ENCODE measurements around the gene RPL22L1. TPM values are rescaled to one million over a fixed set of nuclear protein-coding genes. Genes with fewer than 3 reads are reported as not detected.

The RPL22L1 gene
- total RNA-seq, 3 donors from 2014 or later (not counting 1 experiment from before 2014, with no cell fraction given), result 41.9 to 53.8 (median 44.8) TPM

GRCh38 chr3:170909129-170909903, 39.3 kb upstream of the RPL22L1 start:
- H3K9me3 ChIP-seq (ENCODE audit: control insufficient read depth, insufficient read depth, low read length), result peaks cover 13% of the 10 kb centered on the region
- DNase-seq (peak in 1 of 2 donors; percentile 34), ATAC-seq (no peak)
- Mint-ChIP-seq H3K4me1 (peaks cover 23 to 29% of the 10 kb centered on the region in 2 donors), H3K9me3 (no peaks in the 10 kb centered on the region), H3K27me3 (ENCODE audit: low read depth in 2 of 2) (no peaks in the 10 kb centered on the region), H3K4me3 (peak overlapping the region; percentile 69), H3K27ac (peak overlapping the region; percentile 87 to 89), H3K36me3 (no peaks in the 10 kb centered on the region)
- H3K27ac ChIP-seq (ENCODE audit: low read length), result peak overlapping the region; percentile 61
- 89% methylated on average over 12 of the region's 17 CpGs for WGBS (ENCODE audit: insufficient coverage)
- intact Hi-C loops (cut with micrococcal nuclease), result loop anchor here (5.0 kb wide), 2 partner anchors 548 to 552 kb away; partner anchors contain the start of gene SKIL
- TF ChIP-seq CTCF (IDR thresholded peaks at IDR 0.05), result no peak
- H3K36me3 ChIP-seq (ENCODE audit: control insufficient read depth, insufficient read depth, low read length), result no peaks in the 10 kb centered on the region
- peaks cover 14% of the 10 kb centered on the region for H3K4me1 ChIP-seq (ENCODE audit: control insufficient read depth, insufficient read depth, low read length)
- no peak overlapping the region for H3K4me3 ChIP-seq (ENCODE audit: low read length)
- H3K27me3 ChIP-seq (ENCODE audit: control insufficient read depth, insufficient read depth, low read length), result no peaks in the 10 kb centered on the region

GRCh38 chr3:170908235-170909116, 38.5 kb upstream of the RPL22L1 start, which contains the start of gene EIF5A2:
TSS of gene EIF5A2 (minus strand) at chr3:170908637. CDS start at chr3:170907806, 831 bp downstream.
- H3K27me3 ChIP-seq (ENCODE audit: control insufficient read depth, insufficient read depth, low read length), result no peaks in the 10 kb centered on the region
- TF ChIP-seq CTCF (IDR thresholded peaks at IDR 0.05), result no peak
- Mint-ChIP-seq H3K4me3 (peak within 1 kb of the TSS; percentile 98), H3K9me3 (no peaks in the 10 kb centered on the region), H3K27me3 (ENCODE audit: low read depth in 2 of 2) (no peaks in the 10 kb centered on the region), H3K27ac (peak within 1 kb of the TSS; percentile 87 to 89), H3K4me1 (peaks cover 23 to 29% of the 10 kb centered on the region in 2 donors), H3K36me3 (no peaks in the 10 kb centered on the region)
- peak within 1 kb of the TSS; percentile 71 for H3K4me3 ChIP-seq (ENCODE audit: low read length)
- 16% methylated on average over 73 of the region's 73 CpGs for WGBS (ENCODE audit: insufficient coverage)
- ATAC-seq (peak; percentile 92 to 98 (median 94)), DNase-seq (peak; percentile 91 to 98)
- H3K9me3 ChIP-seq (ENCODE audit: control insufficient read depth, insufficient read depth, low read length), result peaks cover 13% of the 10 kb centered on the region
- H3K4me1 ChIP-seq (ENCODE audit: control insufficient read depth, insufficient read depth, low read length), result peaks cover 14% of the 10 kb centered on the region
- no peaks in the 10 kb centered on the region for H3K36me3 ChIP-seq (ENCODE audit: control insufficient read depth, insufficient read depth, low read length)
- peak within 1 kb of the TSS; percentile 80 for H3K27ac ChIP-seq (ENCODE audit: low read length)
- intact Hi-C loops (cut with micrococcal nuclease), result loop anchor here (1.0 to 5.0 kb wide), 3 partner anchors 38 to 551 kb away; partner anchors contain the start of genes RPL22L1 and SKIL

GRCh38 chr3:170907637-170908234, 37.7 kb upstream of the RPL22L1 start:
- H3K4me1 Mint-ChIP-seq, result peaks cover 29 to 33% of the 10 kb centered on the region in 2 donors
- DNase-seq, result peak in 1 of 2 donors; percentile 33
- intact Hi-C loops (cut with micrococcal nuclease), result loop anchor here (1.0 to 5.0 kb wide), 3 partner anchors 37 to 550 kb away; partner anchors contain the start of genes RPL22L1 and SKIL

More at GRCh38 chr3:170907637-170908234, 37.7 kb upstream of the RPL22L1 start:
- H3K36me3 Mint-ChIP-seq, result no peaks in the 10 kb centered on the region
- Histone ChIP-seq H3K9me3 (ENCODE audit: control insufficient read depth, insufficient read depth, low read length) (peaks cover 13% of the 10 kb centered on the region), H3K27ac (ENCODE audit: low read length) (no peak overlapping the region), H3K4me3 (ENCODE audit: low read length) (peak overlapping the region; percentile 71), H3K4me1 (ENCODE audit: control insufficient read depth, insufficient read depth, low read length) (peaks cover 14% of the 10 kb centered on the region), H3K27me3 (ENCODE audit: control insufficient read depth, insufficient read depth, low read length) (no peaks in the 10 kb centered on the region), H3K36me3 (ENCODE audit: control insufficient read depth, insufficient read depth, low read length) (no peaks in the 10 kb centered on the region)
- WGBS (ENCODE audit: insufficient coverage), result 11% methylated on average over 33 of the region's 33 CpGs
- H3K4me3 Mint-ChIP-seq, result peak overlapping the region; percentile 98
- no peak for TF ChIP-seq CTCF (IDR thresholded peaks at IDR 0.05)
- no peaks in the 10 kb centered on the region for H3K27me3 Mint-ChIP-seq (ENCODE audit: low read depth in 2 of 2)
- peak overlapping the region; percentile 87 to 89 for H3K27ac Mint-ChIP-seq
- no peaks in the 10 kb centered on the region for H3K9me3 Mint-ChIP-seq
- ATAC-seq, result no peak

Data from natural killer cell (primary cell).